Vagina (tissue), 2 donors: ENCODE results near the gene FAIM2.

ENCODE experiments used
- CTCF ChIP-seq, 3 experiments: fragments of 450-650 bp in 2 of 3; fragments of 200-600 bp in 1 of 3; sonication (generic) in 1 of 3; IDR thresholded peaks; one replicate each; pipeline ENCODE4 v1.5.1; 2017 to 2019; ENCODE audit warnings: antibody characterized with exemption in 3 of 3, mild to moderate bottlenecking in 2 of 3, moderate library complexity in 2 of 3
- POLR2A ChIP-seq, 2 donors: fragments of 450-650 bp; IDR thresholded peaks; one replicate each; pipeline ENCODE4 v1.6.1; 2017; ENCODE audit warnings: antibody characterized with exemption in 2 of 2, mild to moderate bottlenecking in 2 of 2, moderate library complexity in 2 of 2
- POLR2AphosphoS5 ChIP-seq, 2 donors: sonication (generic); formaldehyde crosslinking; IDR thresholded peaks; one replicate each; pipeline ENCODE4 v1.9.0; 2017; ENCODE audit warnings: antibody characterized with exemption in 2 of 2, mild to moderate bottlenecking in 2 of 2, low read depth in 1 of 2; ENCODE audit not compliant: insufficient read depth in 1 of 2

DNA sequence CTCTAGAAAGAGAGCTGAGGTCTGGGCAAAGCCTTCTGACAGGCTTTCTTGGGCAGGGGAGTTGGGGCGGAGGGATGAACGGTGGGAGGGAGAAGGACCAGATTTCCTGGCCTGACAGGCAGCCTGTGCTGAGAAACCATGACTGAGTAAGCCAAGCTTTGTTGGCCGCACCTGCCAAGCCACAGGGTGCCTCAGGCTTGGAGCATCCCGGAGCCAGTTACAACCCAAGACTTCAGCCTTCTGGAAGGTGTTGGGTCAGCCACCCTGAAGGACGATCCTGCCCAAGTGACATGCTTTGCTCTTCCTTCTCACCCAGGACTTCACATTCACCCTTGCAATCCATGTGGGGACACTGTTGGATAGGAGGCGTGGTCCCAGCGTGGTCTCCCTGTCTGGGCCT is 25.9 kb upstream of the FAIM2 start:
- no peak for TF ChIP-seq CTCF (IDR thresholded peaks at IDR 0.05)
- no peak for TF ChIP-seq POLR2A (IDR thresholded peaks at IDR 0.05)
- TF ChIP-seq POLR2AphosphoS5 (IDR thresholded peaks at IDR 0.05; ENCODE audit: insufficient read depth in 1 of 2, low read depth in 1 of 2): no peak
